COLO829 (cell line): ENCODE measurements around the gene SNX32.
"Not testable (repeated sequence)": the region's sequence is repeated elsewhere in the genome, so short reads cannot be mapped to it uniquely, and the experiment has no call there.

ENCODE experiments used
- DNase-seq: peaks from one replicate; pipeline ENCODE4 v3.0.0; 2012; ENCODE audit warnings: low spot score

Gene SNX32

DNA sequence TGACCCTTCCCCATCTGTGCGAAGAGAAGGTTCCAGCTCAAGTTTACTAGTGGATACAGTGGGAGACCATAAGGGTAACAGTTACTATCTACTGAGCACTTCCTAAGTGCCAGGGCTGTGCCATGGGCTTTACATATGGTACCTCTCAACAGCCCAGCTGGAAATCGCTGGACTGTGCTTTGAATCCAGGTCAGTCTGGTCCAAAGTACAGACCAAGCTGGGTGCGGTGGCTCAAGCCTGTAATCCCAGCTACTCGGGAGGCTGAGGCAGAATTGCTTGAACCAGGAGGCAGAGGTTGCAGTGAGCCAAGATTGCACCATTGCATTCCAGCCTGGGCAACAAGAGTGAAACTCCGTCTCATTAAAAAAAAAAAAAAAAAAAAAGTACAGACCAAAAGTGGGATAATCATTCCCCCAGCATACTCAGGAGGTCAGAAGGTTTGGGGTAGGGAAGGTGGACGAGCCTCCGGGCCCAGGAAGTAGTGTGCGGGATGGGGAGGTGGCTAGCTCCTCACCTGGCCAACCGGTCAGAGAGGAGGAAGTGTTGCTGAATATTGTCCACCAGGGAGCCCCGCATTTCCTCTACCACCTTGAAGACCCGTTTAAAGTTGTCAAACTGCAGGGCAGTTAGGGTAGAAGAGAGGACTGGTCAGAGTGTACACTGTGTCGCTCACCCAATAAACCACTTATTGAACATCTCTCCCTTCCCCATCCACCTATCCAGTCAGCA, 52.2 kb downstream of the SNX32 start:
- DNase-seq = no peak

DNA sequence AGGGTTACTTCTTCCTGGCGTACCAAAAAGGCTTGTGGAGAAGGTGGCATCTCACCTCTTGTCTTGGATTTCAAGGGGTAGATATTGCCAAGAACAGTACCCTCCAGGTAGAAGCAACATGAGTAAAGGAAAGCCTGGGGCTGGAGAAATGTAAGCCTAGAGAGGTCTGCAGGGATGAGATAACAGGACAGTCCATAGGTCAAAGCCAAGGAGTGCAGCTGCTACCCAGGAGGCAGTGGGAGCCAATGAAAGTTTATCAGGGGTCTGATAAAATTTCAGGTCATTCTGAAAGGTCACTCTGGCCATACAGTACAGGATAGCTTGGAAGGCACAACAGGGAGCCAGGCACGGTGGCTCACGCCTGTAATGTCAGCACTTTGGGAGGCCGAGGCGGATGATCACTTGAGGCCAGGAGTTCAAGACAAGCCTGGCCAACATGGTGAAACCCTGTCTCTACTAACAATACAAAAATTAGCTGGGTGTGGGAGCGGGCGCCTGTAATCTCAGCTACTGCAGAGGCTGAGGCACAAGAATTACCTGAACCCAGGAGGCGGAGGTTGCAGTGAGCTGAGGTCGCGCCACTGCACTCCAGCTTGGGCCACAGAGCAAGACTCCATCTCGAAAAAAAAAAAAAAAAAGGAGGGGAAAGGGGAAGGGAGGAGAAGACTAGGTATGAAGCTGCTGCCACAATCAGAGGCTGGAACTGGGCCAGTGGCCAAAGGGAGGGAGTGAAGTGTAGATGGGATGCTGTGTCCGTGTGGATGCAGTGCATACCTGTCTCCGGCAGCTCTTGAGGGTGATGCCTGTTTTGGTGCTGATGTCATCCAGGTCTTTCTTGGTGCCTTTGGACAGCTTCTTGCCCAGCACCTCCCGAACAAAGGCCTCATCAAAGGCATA, 53.3 kb downstream of the SNX32 start:
- no peak for DNase-seq

DNA sequence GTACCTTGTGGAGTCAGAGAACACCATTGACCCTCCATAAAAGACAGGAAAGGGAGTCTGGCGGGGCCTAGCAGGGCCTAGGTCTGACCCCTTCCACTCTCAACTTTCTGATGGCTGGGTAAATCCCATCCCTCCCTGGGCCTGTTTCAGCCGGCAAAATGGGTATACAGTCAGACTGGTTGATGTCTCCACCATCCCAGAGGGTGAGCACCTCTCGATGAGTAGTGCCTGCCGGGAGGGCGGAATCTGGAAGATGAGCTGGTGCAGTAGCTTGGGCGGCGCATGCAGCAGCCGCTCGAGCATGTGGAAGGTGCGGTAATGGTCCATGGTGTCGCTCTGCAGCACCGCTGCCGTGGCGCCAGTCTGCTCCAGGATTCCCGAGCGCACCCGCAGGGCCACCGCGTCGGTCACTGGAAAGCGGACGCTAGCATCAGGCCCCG, 54.0 kb downstream of the SNX32 start:
- DNase-seq = no peak

DNA sequence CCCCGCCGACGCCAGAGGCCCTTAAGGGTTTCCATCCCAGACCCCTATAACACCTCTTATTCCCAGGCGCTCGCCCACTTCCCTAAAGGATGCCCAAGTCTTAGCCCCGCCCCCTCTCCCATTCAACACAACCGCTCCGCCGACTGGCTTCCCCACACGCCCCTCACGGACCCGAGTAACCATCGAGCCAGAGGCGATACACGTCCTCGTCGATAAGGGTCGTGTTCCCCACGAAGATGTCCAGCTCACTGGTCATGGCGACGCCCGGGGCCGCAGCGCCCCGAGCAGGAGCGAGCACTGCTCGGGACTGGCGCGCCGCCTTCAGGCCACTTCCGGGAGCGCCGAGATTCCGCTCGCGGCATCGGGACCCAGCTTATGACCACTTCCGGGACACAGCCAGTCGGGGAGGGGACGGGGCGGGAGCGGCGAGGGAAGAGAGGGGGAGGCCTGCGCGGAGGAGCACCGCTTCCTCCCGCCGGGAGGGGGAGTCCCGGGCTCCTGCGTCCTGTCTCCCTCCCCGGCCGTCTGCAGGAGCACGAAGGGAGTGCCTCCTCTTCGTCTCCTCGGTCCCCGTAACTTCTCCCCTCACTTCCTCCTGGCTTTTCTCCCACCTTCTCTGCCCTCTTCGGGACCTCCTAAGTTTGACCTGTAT, 54.5 kb downstream of the SNX32 start, which contains the start of gene FIBP:
Gene FIBP (minus strand): TSS at position 309 of the 652 bp plus-strand sequence. CDS start 53 bp downstream, at position 256.
- DNase-seq = peak; percentile 97

DNA sequence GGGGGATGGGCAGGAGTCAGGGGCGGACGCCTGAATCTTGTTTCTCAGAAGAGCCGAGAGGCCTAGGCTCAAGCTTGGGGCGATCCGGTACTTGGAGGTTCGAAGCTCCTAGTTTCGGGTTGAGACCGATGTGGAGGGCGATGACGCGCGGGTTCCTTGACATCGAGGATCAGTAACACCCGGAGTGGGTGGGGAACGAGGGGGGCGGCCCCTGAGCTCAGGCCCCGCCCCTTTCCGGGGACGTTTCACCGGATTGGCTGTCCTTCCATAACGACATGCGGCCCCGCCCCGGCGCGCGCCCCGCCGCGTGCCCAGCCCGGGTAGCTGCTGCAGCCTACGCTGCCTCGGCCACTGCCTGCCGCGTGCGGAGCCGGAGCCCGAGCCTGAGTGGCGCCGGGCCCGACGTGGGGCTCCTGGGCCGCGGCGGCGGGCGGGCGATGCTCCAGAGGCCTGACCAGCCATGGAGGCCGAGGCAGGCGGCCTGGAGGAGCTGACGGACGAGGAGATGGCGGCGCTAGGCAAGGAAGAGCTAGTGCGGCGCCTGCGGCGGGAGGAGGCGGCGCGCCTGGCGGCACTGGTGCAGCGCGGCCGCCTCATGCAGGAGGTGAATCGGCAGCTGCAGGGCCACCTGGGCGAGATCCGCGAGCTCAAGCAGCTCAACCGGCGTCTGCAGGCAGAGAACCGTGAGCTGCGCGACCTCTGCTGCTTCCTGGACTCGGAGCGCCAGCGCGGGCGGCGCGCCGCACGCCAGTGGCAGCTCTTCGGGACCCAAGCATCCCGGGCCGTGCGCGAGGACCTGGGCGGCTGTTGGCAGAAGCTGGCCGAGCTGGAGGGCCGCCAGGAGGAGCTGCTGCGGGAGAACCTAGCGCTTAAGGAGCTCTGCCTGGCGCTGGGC, 56.8 kb downstream of the SNX32 start, which contains the start of gene CCDC85B:
Gene CCDC85B (plus strand): TSS at position 350 of the 895 bp plus-strand sequence. CDS start 111 bp downstream, at position 461.
- peak; percentile 97 for DNase-seq

DNA sequence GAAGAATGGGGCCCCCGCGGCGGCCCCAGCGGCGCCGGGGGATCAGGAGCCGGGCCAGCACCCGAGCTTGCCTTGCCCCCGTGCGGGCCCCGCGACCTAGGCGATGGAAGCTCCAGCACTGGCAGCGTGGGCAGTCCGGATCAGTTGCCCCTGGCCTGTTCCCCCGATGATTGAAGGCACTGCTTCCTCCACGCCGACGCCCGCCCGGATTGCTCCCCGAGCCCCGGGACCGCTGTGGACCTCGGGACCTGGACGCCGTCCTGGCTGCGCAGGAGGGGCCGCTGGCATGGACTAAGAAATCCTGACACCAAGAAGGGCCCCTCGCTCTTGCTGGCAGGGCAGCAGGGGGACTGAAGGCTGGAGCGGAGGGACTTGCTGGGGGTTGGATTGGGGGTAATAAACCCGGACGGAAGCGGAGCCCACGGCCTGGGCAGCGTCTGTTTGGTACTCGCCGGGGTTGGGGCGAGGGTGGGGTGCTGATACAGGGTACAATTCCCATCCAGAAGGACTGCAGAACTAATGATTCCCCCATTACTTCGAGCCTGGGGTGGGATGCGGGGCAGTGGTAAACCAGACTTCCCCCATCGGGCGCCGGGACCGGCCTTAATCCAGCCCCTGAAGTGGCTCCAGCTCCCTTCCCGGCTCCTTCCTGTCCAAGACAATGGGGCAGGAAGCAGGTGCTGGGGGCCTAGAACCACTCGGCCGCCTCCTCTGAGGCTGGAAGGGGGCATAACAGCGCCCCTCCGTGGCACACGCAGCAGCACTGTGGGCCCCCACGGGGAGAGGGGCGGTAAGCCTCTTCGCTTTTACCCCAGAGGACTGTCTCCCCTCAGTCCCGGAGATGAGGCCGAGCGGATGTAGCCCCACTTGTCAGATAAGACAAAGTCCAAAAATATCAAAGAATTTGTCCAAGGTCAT, 57.7 kb downstream of the SNX32 start:
- DNase-seq = no peak

DNA sequence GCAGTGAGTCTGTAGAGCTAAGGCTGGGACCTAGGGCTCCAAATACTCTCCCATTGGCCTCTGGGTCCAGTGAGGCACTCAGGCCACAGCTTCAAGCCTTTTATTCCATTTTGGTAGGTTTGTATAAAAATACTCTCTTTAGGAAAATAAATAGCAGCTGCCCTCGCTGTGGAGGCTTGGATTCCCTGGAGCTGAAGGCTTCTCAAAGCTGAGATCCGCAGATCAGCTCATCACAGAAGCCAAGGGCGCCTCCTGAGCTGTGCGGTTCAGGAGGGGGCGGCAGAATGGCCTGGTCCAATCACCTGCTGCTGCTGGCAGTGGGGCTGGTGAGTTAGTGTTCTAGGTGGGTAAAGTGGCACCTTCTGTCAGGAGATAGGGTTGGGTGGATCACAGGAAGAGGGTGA, 58.4 kb downstream of the SNX32 start:
- DNase-seq = not testable (repeated sequence)

DNA sequence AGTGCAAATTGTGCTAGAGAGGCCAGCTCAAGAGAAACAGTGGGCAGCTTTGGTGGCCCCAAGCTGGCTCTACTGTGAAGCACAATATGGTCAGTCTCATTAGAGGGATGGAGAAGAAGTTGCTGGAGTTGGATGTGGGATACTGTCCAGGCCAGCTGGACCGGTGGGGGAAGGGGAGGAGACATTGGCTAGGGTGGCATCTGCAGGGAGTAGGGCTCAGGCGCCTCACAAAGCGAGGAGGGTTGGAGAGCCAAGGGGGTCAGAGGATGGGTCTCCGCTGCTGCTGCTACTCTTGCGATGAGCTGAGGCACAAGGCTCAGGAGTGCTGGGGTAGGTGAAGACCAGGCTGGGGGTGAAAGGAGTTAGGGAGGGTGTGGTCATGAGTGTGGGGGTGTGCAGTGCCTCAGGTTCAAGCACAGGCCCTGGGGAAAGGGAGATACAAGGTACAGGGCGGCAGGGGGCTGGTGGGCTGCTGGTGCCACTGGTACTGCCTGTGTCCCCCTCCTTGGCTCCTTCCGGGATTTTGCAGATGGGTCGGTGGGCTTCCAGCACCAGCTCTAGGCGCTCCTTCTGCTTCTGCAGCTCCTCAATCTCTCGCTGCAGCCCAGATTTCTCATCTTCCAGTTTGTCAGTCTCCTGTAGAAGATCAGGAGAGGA, 59.0 kb downstream of the SNX32 start:
- DNase-seq = no peak

DNA sequence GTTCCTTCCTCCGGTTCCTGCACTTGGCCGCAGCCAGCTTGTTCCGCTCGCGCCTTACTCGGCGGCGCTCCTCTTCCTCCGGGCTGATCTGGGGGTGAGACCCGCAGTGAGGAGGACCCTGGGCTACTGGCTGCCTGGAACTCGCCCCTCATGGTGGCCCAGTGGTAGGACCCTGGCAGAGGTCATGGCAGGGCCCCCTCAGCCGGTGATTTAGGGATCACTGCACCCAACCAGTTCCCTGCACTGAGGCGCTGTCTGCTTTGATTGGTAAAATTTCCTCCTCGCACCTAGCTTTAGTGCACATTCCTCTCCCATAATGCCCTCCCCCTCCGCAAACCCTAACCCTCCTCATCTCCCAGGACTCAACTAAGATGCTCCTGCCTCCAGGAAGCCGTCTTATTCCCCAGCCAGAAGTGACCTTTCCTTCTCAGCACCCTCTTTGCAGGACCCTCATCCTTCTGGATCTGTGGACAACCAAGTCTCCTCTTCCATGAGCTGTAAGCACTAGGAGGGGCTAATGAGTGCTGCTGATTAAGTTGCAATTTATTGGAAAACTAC, 60.4 kb downstream of the SNX32 start:
- no peak for DNase-seq

DNA sequence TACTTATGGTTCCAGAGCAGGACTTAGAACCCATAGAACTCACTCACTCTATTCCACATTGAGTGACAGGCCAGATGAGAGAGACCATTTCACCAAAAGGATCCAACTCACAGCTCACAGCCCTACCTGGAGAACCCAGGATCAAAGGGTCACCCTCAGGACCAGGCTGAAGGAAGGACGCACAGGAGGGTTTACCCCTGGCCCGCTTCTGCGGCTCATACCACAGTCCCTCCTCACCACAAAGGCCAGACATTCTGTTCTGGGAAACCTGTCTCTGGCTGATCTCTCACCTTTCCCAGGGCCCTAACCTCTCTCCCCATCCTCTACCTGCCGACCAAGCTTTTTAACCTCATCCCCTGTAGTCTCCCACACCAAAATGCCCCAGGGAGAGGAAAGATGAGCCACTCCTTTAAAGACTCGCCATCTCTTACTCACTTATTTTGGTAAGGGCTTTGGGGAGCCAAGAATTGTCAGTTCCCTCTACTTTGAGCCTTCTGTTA, 61.8 kb downstream of the SNX32 start:
- DNase-seq = no peak

DNA sequence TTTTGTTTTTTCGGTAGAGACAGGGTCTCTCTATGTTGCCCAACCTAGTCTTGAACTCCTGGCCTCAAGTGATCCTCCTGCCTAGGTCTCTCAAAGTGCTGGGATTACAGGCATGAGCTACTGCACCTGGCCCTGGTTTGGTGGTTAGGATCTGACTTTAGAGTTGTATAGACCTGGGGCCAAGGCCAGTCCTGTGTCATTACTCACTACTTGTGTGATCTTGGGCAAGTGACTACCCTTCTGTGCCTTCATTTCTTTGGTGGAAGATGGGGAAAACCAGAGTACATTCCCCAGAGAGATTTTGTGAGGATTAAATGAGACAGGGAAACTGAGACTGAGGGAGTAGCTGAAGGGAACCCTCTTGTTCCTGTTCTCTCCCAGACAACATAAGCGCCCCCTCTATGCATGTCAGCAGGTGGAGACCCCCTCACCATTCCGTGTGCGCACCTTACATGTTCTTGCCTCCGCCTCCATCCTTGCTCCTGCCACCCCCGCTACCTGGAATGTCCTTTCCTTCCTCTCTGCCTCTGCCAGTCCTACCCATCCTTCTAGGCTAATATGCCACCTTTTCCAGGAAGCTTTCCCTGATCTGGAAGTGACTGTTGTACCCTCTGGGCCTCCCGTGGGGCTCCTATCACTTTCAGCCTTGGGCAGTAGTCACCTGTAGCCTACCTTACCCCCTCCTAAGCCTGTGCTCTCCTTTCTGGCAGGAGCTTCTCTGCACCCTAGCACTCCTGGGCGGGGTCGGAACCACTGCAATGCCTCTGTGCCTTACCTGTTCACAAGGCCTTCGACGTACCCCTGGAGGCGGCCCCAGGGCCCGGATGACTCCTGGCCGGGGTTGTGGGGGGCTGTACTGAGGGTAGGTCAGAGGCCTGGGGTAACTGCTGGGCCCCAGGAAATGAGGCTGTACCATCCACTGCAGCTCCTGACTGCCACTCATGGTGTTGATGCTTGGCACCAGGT, 62.6 kb downstream of the SNX32 start:
- no peak for DNase-seq

DNA sequence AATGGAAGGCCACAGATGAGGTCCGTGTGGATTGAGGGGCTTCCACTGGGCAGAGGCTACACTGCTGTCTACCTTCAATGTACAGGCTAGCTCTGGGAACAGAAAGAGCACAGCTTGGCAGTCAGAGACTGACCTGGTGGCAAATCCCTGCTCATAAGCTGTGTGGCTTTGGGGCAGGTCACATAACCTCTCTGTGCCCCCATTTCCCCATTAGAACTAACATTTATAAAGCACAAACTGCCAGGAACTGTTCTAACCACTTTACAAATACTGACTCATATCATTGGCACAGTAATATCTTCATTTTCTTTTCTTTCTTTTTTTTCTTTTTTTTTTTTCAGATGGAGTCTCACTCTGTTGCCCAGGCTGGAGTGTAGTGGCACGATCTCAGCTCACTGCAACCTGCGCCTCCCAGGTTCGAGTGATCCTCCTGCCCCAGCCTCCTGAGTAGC, 63.3 kb downstream of the SNX32 start:
- no peak for DNase-seq

DNA sequence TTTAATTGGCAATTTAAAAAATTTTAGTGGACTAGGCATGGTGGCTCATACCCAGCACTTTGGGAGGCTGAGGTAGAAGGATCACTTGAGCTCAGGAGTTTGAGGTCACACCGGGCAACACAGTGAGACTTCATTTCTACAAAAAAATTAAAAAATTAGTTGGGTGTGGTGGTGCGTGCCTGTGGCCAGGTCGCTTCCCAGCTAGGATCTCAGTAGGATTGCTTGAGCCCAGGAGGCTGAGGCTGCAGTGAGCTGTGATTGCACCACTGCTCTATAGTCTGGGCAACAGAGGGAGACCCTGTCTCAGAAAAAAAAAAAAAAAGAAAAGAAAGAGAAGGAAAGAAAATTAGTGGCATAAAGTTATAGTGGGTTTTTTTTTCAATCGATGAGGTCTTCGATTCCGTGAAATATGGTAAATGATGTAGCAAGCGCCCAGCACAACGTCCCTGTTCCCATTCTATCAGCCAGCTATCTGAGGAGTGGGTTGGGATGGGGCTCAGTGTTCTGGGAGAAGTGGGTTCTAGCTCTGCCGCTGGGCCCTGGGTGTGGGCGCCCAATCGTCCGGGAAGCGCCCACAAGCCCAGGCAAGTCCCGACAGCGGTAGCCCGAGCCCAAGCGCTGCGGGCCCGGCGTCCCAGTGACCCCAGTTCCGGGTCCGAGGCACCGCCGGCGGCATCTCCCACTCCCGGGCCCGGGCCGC, 65.0 kb downstream of the SNX32 start:
- no peak for DNase-seq

DNA sequence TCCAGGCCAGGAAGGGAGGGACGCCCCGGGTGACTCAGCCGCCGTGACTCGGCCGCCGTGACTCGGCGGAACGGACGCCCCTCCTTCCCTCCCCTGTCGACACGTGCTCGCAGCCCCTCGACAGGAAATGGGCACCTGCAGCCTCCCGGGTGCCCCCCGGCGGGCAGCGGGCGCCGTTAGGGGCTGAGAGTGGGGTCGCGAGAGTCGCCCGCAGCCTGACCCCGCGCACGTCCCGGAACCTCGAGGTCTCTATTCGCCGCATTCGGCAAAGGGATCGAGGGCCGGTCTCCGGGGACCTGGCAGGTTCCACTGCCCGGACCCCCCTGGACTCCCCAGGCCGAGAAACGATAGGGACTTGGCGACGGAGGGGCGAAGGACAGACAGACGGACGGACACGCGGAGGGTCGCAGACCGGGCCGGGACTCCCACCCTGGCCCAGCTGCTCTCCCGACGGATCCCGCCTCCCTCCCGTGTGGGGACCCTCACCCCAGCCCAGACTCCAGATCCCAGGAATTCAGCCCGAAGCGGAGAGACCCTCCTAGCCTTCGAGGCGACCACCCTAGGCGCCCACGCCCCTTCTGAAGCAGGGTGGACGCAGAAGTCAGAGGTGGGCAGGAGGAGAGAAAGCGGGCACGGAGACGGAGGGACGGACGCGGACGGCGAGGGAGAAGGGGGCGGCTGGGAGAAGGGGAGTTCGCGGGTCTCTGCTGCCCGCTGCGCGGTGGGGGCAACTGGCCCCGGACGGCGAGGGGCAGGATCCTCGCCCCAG, 65.8 kb downstream of the SNX32 start:
- no peak for DNase-seq

DNA sequence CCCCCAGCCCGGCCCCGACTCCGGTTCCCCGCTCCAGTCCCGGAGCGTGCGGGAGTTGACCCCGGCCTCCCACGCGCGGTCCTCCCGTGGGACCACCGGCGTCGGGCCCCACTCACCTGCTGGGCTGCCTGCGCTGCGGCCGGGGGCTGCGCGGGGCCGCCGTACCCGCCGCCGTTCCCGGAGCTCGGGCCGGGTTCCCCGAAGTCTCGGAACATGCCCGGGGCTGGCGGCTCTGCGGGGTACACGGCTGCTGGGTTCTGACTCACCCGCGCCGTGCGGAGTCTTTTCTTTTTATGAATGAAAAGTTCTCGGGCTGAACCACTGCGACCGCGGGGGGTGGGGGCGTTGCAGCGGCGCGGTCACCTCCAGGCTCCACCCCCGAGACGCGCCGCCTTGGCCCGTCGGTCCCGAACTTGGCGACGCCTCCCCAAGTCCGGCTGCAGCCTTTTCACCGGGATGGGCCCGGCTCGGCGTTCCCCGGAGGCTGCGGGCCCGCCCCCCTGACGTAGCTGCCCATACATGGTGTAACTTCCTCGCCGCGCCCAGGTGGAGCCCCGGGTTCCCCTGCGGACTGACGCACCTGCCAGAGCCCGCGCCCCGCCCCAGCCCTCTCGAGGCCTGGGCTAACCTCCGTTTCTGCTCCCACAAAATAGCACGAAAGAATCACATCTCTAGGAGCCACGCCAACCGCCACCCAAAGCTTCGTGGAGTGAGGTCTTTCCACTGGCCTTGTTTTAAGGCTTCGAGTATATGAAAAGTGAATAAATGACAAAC, 66.5 kb downstream of the SNX32 start, which contains the start of gene FOSL1:
Gene FOSL1 (minus strand): TSS at position 264 of the 774 bp plus-strand sequence. CDS start 49 bp downstream, at position 215.
- peak; percentile 77 for DNase-seq

DNA sequence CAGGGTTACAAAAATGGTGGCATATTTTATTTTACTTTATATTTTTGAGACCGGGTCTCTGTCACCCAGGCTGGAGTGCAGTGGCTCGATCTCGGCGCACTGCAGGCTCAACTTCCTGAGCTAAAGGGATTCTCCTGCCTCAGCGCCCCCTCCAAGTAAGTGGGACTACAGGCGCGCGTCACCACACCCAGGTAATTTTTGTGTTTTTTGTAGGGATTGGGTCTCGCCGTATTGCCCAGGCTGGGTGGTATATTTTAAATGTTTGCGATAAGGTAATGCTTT, 67.1 kb downstream of the SNX32 start:
- DNase-seq = no peak
